Fibroblast of villous mesenchyme (primary cell): ENCODE measurements around the gene QRICH2. TPM values are rescaled to one million over a fixed set of nuclear protein-coding genes. Genes with fewer than 3 reads are reported as not detected.

Experiments used
- DNase-seq: peaks from one replicate; pipeline ENCODE4 v3.0.0-alpha.2; 2010; ENCODE audit warnings: low read depth
- H3K4me3 ChIP-seq: 2 replicates; pipeline ENCODE4 v1.5.1; 2011; ENCODE audit warnings: low read depth, mild to moderate bottlenecking, low read length
- total RNA-seq: library from RNA; depleted of rRNA; stranded (reverse); fragments of >200 nt; gene quantifications from 2 replicates; pipeline ENCODE4 v1.2.3, GENCODE V29; 2012
- TF ChIP-seq, protein P1 (sequence below): IDR thresholded peaks from 2 replicates; pipeline ENCODE4 v1.5.1; 2012; ENCODE audit warnings: low read depth, mild to moderate bottlenecking, low read length; ENCODE audit not compliant: insufficient read depth

The QRICH2 gene
- total RNA-seq, 1 donor: 2.2 TPM

GRCh38 chr17:76337413-76337777 is 29.3 kb upstream of the QRICH2 start:
- TF ChIP-seq, protein P1, sequence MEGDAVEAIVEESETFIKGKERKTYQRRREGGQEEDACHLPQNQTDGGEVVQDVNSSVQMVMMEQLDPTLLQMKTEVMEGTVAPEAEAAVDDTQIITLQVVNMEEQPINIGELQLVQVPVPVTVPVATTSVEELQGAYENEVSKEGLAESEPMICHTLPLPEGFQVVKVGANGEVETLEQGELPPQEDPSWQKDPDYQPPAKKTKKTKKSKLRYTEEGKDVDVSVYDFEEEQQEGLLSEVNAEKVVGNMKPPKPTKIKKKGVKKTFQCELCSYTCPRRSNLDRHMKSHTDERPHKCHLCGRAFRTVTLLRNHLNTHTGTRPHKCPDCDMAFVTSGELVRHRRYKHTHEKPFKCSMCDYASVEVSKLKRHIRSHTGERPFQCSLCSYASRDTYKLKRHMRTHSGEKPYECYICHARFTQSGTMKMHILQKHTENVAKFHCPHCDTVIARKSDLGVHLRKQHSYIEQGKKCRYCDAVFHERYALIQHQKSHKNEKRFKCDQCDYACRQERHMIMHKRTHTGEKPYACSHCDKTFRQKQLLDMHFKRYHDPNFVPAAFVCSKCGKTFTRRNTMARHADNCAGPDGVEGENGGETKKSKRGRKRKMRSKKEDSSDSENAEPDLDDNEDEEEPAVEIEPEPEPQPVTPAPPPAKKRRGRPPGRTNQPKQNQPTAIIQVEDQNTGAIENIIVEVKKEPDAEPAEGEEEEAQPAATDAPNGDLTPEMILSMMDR: no peak
- DNase-seq: peak; percentile 60
- H3K4me3 ChIP-seq: no peak overlapping the region

DNA sequence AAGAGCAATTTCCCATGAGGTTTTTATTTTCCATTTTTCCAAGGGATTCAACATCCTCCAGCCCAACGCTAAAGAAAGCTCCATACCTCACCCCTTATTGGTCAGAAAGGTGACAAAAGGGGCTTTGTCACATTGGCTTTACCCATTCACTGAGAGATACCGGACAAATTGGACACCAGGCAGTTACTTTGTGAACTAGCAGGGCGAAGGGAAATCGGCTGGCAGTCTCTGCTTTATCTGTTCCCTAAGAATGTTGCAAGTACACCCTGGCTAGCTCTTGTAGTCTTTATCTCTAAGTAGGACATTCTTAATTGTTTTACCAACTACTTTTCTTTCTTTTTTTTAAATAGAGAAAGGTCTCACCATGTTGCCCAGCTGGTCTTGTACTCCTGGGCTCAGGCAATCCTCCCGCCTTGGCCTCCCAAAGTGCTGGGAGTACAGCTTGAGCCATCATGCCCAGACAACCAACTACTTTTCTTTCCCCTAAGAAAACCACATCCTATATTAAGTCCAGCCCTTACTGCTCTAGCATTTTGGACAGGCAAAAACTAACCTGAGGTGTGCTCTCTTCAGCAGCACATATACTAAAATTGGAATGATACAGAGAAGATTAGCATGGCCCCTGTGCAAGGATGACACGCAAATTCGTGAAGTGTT is 28.8 kb upstream of the QRICH2 start:
- no peak overlapping the region for H3K4me3 ChIP-seq
- no peak for DNase-seq
- TF ChIP-seq, protein P1: no peak

- TF ChIP-seq, protein P1: no peak
- H3K4me3 ChIP-seq: no peak overlapping the region
- DNase-seq: no peak
Measured at GRCh38 chr17:76335716-76336381, 27.8 kb upstream of the QRICH2 start.

DNA sequence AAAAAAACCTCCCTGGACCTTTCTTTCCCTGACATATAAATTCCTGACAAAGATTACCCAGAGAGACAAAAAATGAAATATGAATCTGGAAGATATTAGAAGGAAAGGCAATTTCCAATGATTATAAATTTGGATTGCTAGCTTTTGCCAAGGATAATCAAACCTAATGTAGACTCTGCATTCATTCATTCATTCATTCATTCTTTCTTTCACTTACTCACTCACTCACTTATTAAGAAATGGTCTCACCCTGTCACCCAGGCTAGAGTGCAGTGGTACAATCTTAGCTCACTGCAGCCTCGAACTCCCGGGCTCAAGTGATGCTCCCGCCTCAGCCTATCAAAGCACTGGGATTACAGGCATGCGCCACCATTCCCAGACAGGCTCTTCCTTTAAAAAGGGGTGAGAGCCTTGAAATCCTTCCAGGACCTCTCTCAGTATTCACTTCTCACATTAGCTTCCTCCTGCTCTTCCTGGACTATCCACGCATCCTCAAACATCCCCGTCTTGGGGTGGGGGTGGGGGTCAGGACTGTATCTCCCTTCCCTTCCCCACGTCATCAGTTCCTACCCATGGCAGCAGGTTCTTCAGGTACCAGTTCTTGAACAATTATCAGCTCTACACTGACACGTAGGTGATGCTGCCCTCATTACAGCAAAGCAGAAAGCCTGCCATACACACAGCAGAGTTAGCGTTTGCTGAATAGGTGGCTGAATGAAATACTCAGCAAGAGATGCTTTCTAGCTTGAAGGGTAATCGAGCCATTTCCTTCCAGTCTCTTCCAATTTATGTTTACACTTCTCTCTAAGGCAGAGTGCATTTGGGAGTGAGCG is 25.8 kb upstream of the QRICH2 start:
- no peak for DNase-seq
- H3K4me3 ChIP-seq: no peak overlapping the region
- TF ChIP-seq, protein P1: no peak

GRCh38 chr17:76331083-76331482 is 23.0 kb upstream of the QRICH2 start:
- no peak for DNase-seq
- TF ChIP-seq, protein P1: no peak
- no peak overlapping the region for H3K4me3 ChIP-seq

DNA sequence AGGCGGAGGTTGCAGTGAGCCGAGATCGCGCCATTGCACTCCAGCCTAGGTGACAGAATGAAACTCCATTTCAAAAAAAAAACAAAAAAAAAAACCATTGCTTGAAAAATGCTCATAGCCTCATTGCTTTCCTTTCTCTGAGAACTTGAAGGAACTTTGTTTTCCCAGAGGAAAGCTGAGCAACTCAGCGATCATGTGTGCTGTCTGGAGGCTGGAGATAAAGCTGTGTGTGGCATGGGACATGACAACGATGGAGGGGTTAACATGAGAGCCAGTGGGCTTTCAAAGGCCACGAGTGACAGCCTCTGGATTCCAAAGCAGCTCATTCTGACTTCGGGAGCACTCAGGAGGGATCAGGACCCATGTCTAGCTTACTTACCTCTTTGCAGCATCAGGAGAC is 21.6 kb upstream of the QRICH2 start:
- DNase-seq: no peak
- TF ChIP-seq, protein P1: no peak
- H3K4me3 ChIP-seq: no peak overlapping the region
